ENCODE data around the gene CTCFL. TPM values are rescaled to one million over a fixed set of nuclear protein-coding genes. Genes with fewer than 3 reads are reported as not detected.

Gene CTCFL
- total RNA-seq, 1 experiment from 2014 or later: 0.90 TPM

- DNase-seq (ENCODE audit: low spot score): no peak
- ChIA-PET CTCF (no interaction called here), POLR2A (ENCODE audit: low non-redundant PET) (no interaction called here)
- H3K36me3 ChIP-seq (ENCODE audit: insufficient read depth, low read length, poor library complexity, severe bottlenecking): no peaks in the 10 kb centered on the region
- TF ChIP-seq EZH2 (IDR thresholded peaks at IDR 0.05; ENCODE audit: borderline replicate concordance, low read depth, low read length, poor library complexity, severe bottlenecking) (no peak), CTCF (conservative IDR thresholded peaks at IDR 0.05; ENCODE audit: low read depth, low read length) (no peak)
- H3K27me3 ChIP-seq (replicated peaks; ENCODE audit: insufficient read depth, low read depth, low read length, poor library complexity): no peaks in the 10 kb centered on the region
- intact Hi-C loops (cut with micrococcal nuclease; ENCODE audit: unreplicated experiment): no loop called here
- H3K27ac ChIP-seq (ENCODE audit: low read depth, low read length, poor library complexity, severe bottlenecking): no peak overlapping the region
- no TSS peak for BruUV-seq (replicated peaks)
- no peaks in the 10 kb centered on the region for H3K4me1 ChIP-seq (ENCODE audit: insufficient read depth, low read length, poor library complexity, severe bottlenecking)
- H3K4me3 ChIP-seq (ENCODE audit: low read depth, low read length, poor library complexity, severe bottlenecking): no peak overlapping the region
- no peaks in the 10 kb centered on the region for H3K9me3 ChIP-seq (ENCODE audit: low read depth, low read length, poor library complexity, severe bottlenecking)
Measured at GRCh38 chr20:57559289-57559634, 34.3 kb upstream of the CTCFL start.

GRCh38 chr20:57558614-57559288, 33.8 kb upstream of the CTCFL start:
- Histone ChIP-seq H3K4me1 (ENCODE audit: insufficient read depth, low read length, poor library complexity, severe bottlenecking) (no peaks in the 10 kb centered on the region), H3K4me3 (ENCODE audit: low read depth, low read length, poor library complexity, severe bottlenecking) (no peak overlapping the region), H3K27me3 (replicated peaks; ENCODE audit: insufficient read depth, low read depth, low read length, poor library complexity) (no peaks in the 10 kb centered on the region), H3K9me3 (ENCODE audit: low read depth, low read length, poor library complexity, severe bottlenecking) (no peaks in the 10 kb centered on the region), H3K27ac (ENCODE audit: low read depth, low read length, poor library complexity, severe bottlenecking) (no peak overlapping the region), H3K36me3 (ENCODE audit: insufficient read depth, low read length, poor library complexity, severe bottlenecking) (no peaks in the 10 kb centered on the region)
- ChIA-PET POLR2A (ENCODE audit: low non-redundant PET) (no interaction called here), CTCF (no interaction called here)
- intact Hi-C loops (cut with micrococcal nuclease; ENCODE audit: unreplicated experiment): no loop called here
- no peak for TF ChIP-seq EZH2 (IDR thresholded peaks at IDR 0.05; ENCODE audit: borderline replicate concordance, low read depth, low read length, poor library complexity, severe bottlenecking)
- DNase-seq (ENCODE audit: low spot score): no peak
- BruUV-seq (replicated peaks): no TSS peak

GRCh38 chr20:57557926-57558613, 33.1 kb upstream of the CTCFL start:
- no peaks in the 10 kb centered on the region for H3K4me1 ChIP-seq (ENCODE audit: insufficient read depth, low read length, poor library complexity, severe bottlenecking)
- no peak overlapping the region for H3K27ac ChIP-seq (ENCODE audit: low read depth, low read length, poor library complexity, severe bottlenecking)
- intact Hi-C loops (cut with micrococcal nuclease; ENCODE audit: unreplicated experiment): no loop called here
- H3K27me3 ChIP-seq (replicated peaks; ENCODE audit: insufficient read depth, low read depth, low read length, poor library complexity): no peaks in the 10 kb centered on the region
- no peaks in the 10 kb centered on the region for H3K9me3 ChIP-seq (ENCODE audit: low read depth, low read length, poor library complexity, severe bottlenecking)
- ChIA-PET CTCF (no interaction called here), POLR2A (ENCODE audit: low non-redundant PET) (no interaction called here)
- no peak overlapping the region for H3K4me3 ChIP-seq (ENCODE audit: low read depth, low read length, poor library complexity, severe bottlenecking)
- TF ChIP-seq EZH2 (IDR thresholded peaks at IDR 0.05; ENCODE audit: borderline replicate concordance, low read depth, low read length, poor library complexity, severe bottlenecking) (no peak), CTCF (conservative IDR thresholded peaks at IDR 0.05; ENCODE audit: low read depth, low read length) (no peak)
- H3K36me3 ChIP-seq (ENCODE audit: insufficient read depth, low read length, poor library complexity, severe bottlenecking): no peaks in the 10 kb centered on the region
- no peak for DNase-seq (ENCODE audit: low spot score)
- no TSS peak for BruUV-seq (replicated peaks)

- H3K36me3 ChIP-seq (ENCODE audit: insufficient read depth, low read length, poor library complexity, severe bottlenecking): no peaks in the 10 kb centered on the region
- CTCF ChIA-PET: no interaction called here
- BruUV-seq (replicated peaks): no TSS peak
- no peaks in the 10 kb centered on the region for H3K27me3 ChIP-seq (replicated peaks; ENCODE audit: insufficient read depth, low read depth, low read length, poor library complexity)
- no peak overlapping the region for H3K4me3 ChIP-seq (ENCODE audit: low read depth, low read length, poor library complexity, severe bottlenecking)
- TF ChIP-seq EZH2 (IDR thresholded peaks at IDR 0.05; ENCODE audit: borderline replicate concordance, low read depth, low read length, poor library complexity, severe bottlenecking): no peak
- TF ChIP-seq CTCF (conservative IDR thresholded peaks at IDR 0.05; ENCODE audit: low read depth, low read length): no peak
- H3K27ac ChIP-seq (ENCODE audit: low read depth, low read length, poor library complexity, severe bottlenecking): no peak overlapping the region
- no peaks in the 10 kb centered on the region for H3K9me3 ChIP-seq (ENCODE audit: low read depth, low read length, poor library complexity, severe bottlenecking)
- POLR2A ChIA-PET (ENCODE audit: low non-redundant PET): no interaction called here
- DNase-seq (ENCODE audit: low spot score): no peak
- H3K4me1 ChIP-seq (ENCODE audit: insufficient read depth, low read length, poor library complexity, severe bottlenecking): no peaks in the 10 kb centered on the region
- intact Hi-C loops (cut with micrococcal nuclease; ENCODE audit: unreplicated experiment): no loop called here
Measured at GRCh38 chr20:57556980-57557274, 32.0 kb upstream of the CTCFL start.

Measured in A673 (cell line).